Ascending aorta (tissue), 2 donors: ENCODE results near the gene ATOH8. TPM values are rescaled to one million over a fixed set of nuclear protein-coding genes. Genes with fewer than 3 reads are reported as not detected.

Experiments used
- DNase-seq, 2 donors: peaks; one replicate each; pipeline ENCODE4 v3.0.0-alpha.2; 2019; ENCODE audit warnings: low spot score in 2 of 2
- H3K27ac ChIP-seq, 2 donors: fragments of 200-600 bp; sonication (generic); one replicate each; pipeline ENCODE4 v1.5.1; 2016 to 2017; ENCODE audit warnings: mild to moderate bottlenecking in 1 of 2
- H3K27me3 ChIP-seq: fragments of 200-600 bp; sonication (generic); one replicate; pipeline ENCODE4 v1.5.1; 2017
- H3K36me3 ChIP-seq, 2 donors: fragments of 200-600 bp; sonication (generic); one replicate each; pipeline ENCODE4 v1.5.1; 2016
- H3K4me1 ChIP-seq, 2 donors: fragments of 200-600 bp; sonication (generic); one replicate each; pipeline ENCODE4 v1.5.1; 2016 to 2017; ENCODE audit warnings: mild to moderate bottlenecking in 1 of 2
- H3K4me3 ChIP-seq, 2 donors: fragments of 200-600 bp; sonication (generic); one replicate each; pipeline ENCODE4 v1.5.1; 2016 to 2017; ENCODE audit warnings: mild to moderate bottlenecking in 1 of 2
- H3K9me3 ChIP-seq, 2 donors: fragments of 200-600 bp; sonication (generic); one replicate each; pipeline ENCODE4 v1.5.1; 2016
- intact Hi-C: fragments of 100-400 bp; cut with DNase I; formaldehyde crosslinking; loops from one replicate; pipeline ENCODE4 v1.15.1; 2023
- total RNA-seq: library from RNA; depleted of rRNA; stranded (reverse); fragments of >200 nt; gene quantifications from one replicate; pipeline ENCODE4 v1.1.0, GENCODE V29; 2016
- TF ChIP-seq, protein P1 (sequence below), 3 experiments: fragments of 200-600 bp in 2 of 3; fragments of 450-650 bp in 1 of 3; sonication (generic) in 2 of 3; IDR thresholded peaks; one replicate each; pipeline ENCODE4 v1.5.1; 2016 to 2019; ENCODE audit warnings: antibody characterized with exemption in 3 of 3, mild to moderate bottlenecking in 1 of 3, moderate library complexity in 1 of 3

The ATOH8 gene, protein sequence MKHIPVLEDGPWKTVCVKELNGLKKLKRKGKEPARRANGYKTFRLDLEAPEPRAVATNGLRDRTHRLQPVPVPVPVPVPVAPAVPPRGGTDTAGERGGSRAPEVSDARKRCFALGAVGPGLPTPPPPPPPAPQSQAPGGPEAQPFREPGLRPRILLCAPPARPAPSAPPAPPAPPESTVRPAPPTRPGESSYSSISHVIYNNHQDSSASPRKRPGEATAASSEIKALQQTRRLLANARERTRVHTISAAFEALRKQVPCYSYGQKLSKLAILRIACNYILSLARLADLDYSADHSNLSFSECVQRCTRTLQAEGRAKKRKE
- 239 TPM for total RNA-seq

DNA sequence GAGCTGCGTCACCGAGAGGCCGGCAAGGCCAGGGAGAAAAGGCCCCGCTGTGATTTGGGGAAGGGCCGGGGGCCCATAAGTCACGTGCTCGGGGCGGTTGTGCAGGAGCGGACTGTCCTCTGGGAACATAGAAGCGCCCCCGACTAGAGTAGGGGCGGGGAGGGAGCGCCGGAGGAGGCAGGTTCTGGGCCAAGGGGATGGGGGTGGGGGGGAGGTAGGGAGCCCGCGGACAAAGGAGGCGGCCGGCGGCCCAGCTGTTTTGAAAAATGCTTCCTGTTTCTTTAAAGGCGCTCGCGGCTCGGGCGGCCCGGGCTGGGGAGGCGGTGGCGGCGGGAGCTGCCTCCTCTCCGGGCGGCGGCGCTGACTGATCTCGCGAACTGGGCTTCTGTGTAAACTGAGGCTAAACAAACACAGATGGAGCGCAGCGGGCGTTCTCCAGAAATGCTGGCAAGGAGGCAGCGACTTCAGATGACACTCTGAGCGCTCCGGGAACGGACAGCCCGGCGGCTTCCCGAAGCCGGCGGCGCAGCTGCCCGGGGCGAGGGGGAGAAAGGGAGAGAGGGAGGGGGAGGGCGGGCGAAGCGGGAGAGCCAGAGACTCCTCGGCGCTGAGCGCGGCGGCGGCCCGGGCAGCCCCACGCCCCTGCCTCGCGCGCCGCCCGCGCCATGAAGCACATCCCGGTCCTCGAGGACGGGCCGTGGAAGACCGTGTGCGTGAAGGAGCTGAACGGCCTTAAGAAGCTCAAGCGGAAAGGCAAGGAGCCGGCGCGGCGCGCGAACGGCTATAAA lies at the start of gene ATOH8:
Gene ATOH8 (plus strand): TSS at position 467 of the 788 bp plus-strand sequence. CDS start 199 bp downstream, at position 666.
- H3K36me3 ChIP-seq = peaks cover 0 to 25% of the 10 kb centered on the region in 2 donors
- peak within 1 kb of the TSS; percentile 96 to 98 for H3K27ac ChIP-seq
- peak within 1 kb of the TSS; percentile 85 to 94 for H3K4me3 ChIP-seq
- H3K9me3 ChIP-seq = no peaks in the 10 kb centered on the region
- TF ChIP-seq, protein P1, sequence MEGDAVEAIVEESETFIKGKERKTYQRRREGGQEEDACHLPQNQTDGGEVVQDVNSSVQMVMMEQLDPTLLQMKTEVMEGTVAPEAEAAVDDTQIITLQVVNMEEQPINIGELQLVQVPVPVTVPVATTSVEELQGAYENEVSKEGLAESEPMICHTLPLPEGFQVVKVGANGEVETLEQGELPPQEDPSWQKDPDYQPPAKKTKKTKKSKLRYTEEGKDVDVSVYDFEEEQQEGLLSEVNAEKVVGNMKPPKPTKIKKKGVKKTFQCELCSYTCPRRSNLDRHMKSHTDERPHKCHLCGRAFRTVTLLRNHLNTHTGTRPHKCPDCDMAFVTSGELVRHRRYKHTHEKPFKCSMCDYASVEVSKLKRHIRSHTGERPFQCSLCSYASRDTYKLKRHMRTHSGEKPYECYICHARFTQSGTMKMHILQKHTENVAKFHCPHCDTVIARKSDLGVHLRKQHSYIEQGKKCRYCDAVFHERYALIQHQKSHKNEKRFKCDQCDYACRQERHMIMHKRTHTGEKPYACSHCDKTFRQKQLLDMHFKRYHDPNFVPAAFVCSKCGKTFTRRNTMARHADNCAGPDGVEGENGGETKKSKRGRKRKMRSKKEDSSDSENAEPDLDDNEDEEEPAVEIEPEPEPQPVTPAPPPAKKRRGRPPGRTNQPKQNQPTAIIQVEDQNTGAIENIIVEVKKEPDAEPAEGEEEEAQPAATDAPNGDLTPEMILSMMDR (IDR thresholded peaks at IDR 0.05) = no peak
- peaks cover 13 to 56% of the 10 kb centered on the region in 2 donors for H3K4me1 ChIP-seq
- intact Hi-C loops = loop anchor here (1.0 to 2.0 kb wide), 2 partner anchors 19 to 41 kb away; no protein-coding TSS in a partner anchor
- H3K27me3 ChIP-seq = no peaks in the 10 kb centered on the region
- DNase-seq = peak in 1 of 2 donors; percentile 88

DNA sequence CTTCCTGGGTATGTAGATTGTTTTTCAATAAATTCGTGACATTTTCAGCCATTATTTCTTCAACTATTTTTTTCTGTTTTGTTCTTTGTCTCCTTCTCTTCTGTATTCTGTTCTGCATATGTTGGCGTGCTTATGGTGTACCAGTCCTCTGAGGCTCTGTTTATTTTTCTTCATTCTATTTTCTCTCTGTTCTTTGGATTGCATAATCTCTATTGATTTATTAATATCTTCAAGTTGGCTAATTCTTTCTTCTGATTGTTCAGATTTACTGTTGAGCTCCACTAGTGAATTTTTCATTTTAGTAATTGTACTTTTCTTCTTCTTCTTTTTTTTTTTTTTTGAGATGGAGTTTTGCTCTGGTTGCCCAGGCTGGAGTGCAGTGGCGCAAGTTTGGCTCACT lies 49.8 kb upstream of the ATOH8 start:
- no peak overlapping the region for H3K27ac ChIP-seq
- peaks cover 0 to 15% of the 10 kb centered on the region in 2 donors for H3K4me1 ChIP-seq
- intact Hi-C loops = no loop called here

DNA sequence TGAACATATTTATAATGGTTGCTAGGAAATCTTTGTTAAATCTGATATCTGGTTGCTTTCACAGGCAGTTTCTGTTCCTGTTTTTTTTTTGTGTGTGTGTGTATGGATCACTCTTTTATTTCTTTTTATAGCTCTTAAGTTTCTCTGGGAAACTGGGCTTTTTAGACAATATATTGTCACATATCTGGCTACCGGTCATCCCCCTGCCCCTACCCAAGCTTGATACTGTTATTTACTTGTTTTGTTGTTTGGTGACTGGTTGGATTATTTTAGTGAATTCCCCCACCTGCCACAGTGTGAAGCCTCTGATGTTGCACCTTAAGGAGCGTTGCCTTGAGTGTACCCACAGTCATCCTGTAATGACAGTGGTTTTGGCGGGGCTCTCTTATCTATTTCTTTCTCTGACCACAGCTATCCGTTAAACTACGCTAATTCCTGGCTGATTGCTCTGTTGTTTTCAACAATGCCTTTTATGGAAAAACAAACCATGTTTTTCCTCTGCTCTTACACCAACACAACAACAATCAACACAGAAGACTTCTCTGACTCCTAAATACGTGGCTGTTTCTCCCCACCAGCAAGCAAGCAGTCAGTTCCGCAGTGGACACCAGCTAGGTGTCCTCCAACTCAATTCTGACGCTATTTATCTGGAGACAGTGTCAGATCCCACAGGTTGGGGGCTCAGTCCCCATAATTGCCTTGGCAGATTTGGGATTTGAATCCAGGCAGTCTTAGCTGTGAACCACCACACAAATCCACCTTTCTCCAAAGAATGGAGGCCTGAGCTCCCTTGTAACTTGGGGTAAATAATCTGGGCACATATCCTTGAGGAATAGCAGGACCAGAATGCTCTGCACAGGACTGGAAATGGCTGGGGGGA lies 48.8 kb upstream of the ATOH8 start:
- H3K4me1 ChIP-seq = peaks cover 0 to 15% of the 10 kb centered on the region in 2 donors
- H3K27ac ChIP-seq = peak overlapping the region; percentile 62 to 79
- TF ChIP-seq, protein P1 (IDR thresholded peaks at IDR 0.05) = no peak
- DNase-seq = no peak
- H3K36me3 ChIP-seq = no peaks in the 10 kb centered on the region
- H3K27me3 ChIP-seq = no peaks in the 10 kb centered on the region
- H3K4me3 ChIP-seq = no peak overlapping the region
- intact Hi-C loops = no loop called here
- H3K9me3 ChIP-seq = no peaks in the 10 kb centered on the region

More for the DNA sequence above, 49.8 kb upstream of the ATOH8 start:
- DNase-seq = no peak
- TF ChIP-seq, protein P1 (IDR thresholded peaks at IDR 0.05) = no peak
- Histone ChIP-seq H3K36me3 (no peaks in the 10 kb centered on the region), H3K4me3 (no peak overlapping the region), H3K9me3 (no peaks in the 10 kb centered on the region), H3K27me3 (no peaks in the 10 kb centered on the region)

DNA sequence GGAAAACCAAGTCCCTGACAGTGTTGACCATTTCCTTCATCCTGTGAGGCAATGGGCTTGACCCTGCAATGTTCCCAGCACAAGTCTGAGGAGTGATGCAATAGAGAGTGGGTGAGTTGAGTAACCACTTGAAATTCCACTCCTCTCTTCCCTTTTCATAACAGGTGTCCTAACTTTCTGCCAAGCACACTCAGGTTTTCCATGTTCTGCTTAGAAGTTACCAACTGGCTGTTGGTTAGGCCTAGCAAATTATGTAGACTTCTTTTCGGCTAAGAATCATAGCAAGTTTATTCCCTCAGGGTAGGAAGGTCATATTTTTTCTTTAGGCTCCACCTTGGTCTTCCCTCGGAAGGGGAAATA lies 48.1 kb upstream of the ATOH8 start:
- Histone ChIP-seq H3K4me3 (no peak overlapping the region), H3K27me3 (no peaks in the 10 kb centered on the region), H3K27ac (peak overlapping the region; percentile 79), H3K9me3 (no peaks in the 10 kb centered on the region), H3K36me3 (no peaks in the 10 kb centered on the region), H3K4me1 (peaks cover 0 to 15% of the 10 kb centered on the region in 2 donors)
- peak in 1 of 2 donors; percentile 87 for DNase-seq
- TF ChIP-seq, protein P1 (IDR thresholded peaks at IDR 0.05) = peak in 1 of 3 experiments; percentile 5
- intact Hi-C loops = no loop called here

DNA sequence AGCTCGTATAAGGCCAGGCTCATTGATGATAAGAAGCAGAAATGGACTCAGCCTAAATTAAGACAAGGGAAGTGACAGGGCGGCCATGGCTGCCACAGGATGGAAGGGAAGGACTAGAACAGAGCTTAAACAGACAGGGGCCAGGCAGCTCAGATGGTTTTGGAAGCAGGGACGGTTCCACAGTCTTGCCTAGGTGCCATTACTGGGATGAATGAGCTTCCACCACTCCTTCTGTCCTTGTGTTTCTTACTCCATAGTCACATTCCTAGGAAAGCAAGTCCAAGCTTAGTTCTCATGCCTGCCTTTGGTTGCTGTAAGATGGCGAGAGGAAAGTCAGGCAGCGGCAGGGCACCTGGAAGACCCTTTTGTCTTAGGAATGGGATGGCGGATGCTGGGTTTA lies 47.7 kb upstream of the ATOH8 start:
- Histone ChIP-seq H3K9me3 (no peaks in the 10 kb centered on the region), H3K4me1 (peaks cover 0 to 15% of the 10 kb centered on the region in 2 donors), H3K27me3 (no peaks in the 10 kb centered on the region), H3K27ac (peak overlapping the region; percentile 79), H3K36me3 (no peaks in the 10 kb centered on the region), H3K4me3 (no peak overlapping the region)
- DNase-seq = no peak
- intact Hi-C loops = no loop called here
- TF ChIP-seq, protein P1 (IDR thresholded peaks at IDR 0.05) = no peak
